ENCODE measurements around the gene ZNF317.

DNA sequence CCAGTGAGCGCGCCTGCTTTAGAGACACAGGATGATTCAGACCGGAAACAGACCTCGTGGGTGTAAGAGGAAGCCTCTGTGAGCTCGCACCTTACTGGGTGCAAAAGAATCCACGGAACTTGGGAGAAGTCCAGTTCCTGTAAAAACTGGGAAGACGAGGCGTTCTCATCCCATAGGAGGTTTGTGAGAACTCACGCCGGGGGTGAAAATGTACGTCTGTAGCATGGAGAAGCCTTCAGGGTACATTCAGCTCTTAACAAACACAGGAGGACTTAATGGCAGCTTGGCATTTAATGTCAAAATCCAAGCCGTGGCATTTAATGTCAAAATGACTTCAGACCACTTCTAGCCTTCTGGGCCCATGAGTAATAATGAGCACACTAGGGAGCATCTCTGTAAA, 21.2 kb downstream of the ZNF317 start:
- TF ChIP-seq, protein P1, sequence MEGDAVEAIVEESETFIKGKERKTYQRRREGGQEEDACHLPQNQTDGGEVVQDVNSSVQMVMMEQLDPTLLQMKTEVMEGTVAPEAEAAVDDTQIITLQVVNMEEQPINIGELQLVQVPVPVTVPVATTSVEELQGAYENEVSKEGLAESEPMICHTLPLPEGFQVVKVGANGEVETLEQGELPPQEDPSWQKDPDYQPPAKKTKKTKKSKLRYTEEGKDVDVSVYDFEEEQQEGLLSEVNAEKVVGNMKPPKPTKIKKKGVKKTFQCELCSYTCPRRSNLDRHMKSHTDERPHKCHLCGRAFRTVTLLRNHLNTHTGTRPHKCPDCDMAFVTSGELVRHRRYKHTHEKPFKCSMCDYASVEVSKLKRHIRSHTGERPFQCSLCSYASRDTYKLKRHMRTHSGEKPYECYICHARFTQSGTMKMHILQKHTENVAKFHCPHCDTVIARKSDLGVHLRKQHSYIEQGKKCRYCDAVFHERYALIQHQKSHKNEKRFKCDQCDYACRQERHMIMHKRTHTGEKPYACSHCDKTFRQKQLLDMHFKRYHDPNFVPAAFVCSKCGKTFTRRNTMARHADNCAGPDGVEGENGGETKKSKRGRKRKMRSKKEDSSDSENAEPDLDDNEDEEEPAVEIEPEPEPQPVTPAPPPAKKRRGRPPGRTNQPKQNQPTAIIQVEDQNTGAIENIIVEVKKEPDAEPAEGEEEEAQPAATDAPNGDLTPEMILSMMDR (IDR thresholded peaks at IDR 0.05): no peak
- TF ChIP-seq POLR2A (IDR thresholded peaks at IDR 0.05): no peak
